ENCODE results near the gene OR2H1.

Gene OR2H1

DNA sequence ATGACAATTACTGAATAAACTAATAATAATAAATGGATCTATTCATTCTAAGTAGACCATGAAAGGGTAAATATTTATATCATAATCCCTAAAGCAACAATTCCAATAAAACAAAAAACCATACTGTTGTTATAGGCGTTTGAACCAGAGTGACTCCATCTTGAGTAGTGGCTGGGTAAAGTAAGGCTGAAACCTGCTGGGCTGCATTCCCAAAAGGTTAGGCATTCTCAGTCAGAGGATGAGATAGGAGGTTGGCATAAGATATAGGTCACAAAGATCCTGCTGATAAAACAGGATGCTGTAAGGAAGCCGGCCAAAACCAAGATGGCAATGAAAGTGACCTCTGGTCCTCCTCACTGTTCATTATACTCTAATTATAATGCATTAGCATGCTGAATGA is 8.3 kb downstream of the OR2H1 start:
- no peak overlapping the region for H3K4me3 ChIP-seq (ENCODE audit: low read length, poor library complexity, severe bottlenecking)
- no peak overlapping the region for H3K9ac ChIP-seq (ENCODE audit: low read depth, low read length, poor library complexity, severe bottlenecking)
- H3K4me2 ChIP-seq (ENCODE audit: low read depth, low read length, poor library complexity, severe bottlenecking): no peak overlapping the region
- H3K27me3 ChIP-seq (ENCODE audit: insufficient read depth, low read length, poor library complexity, severe bottlenecking): no peaks in the 10 kb centered on the region
- H3K9me3 ChIP-seq (ENCODE audit: insufficient read depth, low read depth, low read length): no peaks in the 10 kb centered on the region
- TF ChIP-seq CTCF (conservative IDR thresholded peaks at IDR 0.05; ENCODE audit: low read length) (no peak), EZH2phosphoT487 (IDR thresholded peaks at IDR 0.05; ENCODE audit: borderline replicate concordance) (no peak)
- no peaks in the 10 kb centered on the region for H3K36me3 ChIP-seq (ENCODE audit: insufficient read depth, low read length)
- H3F3A ChIP-seq (ENCODE audit: low read depth): no peaks in the 10 kb centered on the region
- H3K79me2 ChIP-seq (ENCODE audit: insufficient read depth, low read length): no peaks in the 10 kb centered on the region
- H4K20me1 ChIP-seq (ENCODE audit: insufficient read depth, low read length, poor library complexity, severe bottlenecking): no peaks in the 10 kb centered on the region
- peaks cover 38% of the 10 kb centered on the region for H3K4me1 ChIP-seq (ENCODE audit: insufficient read depth, low read length, poor library complexity, severe bottlenecking)
- H3K9me2 ChIP-seq (replicated peaks; ENCODE audit: low read depth, low read length): no peaks in the 10 kb centered on the region
- no peak overlapping the region for H2AFZ ChIP-seq (ENCODE audit: low read length)

DNA sequence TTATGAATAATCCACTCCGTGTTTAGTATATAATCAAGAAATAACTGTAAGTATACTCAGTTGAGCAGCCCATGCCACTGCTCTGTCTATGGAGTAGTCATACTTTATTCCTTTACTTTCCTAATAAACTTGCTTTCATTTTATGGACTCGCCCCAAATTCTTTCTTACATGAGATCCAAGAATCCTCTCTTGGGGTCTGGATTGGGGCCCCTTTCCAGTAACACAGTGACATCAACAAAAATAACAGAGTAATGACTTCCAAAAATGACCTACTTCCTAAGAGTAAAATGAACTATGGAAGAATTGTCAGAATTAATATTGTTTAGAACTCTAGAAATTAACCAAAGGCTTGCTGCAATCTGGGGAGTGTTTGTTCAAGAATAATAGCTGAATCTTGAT is 8.8 kb downstream of the OR2H1 start:
- H3K27me3 ChIP-seq (ENCODE audit: insufficient read depth, low read length, poor library complexity, severe bottlenecking): no peaks in the 10 kb centered on the region
- H4K20me1 ChIP-seq (ENCODE audit: insufficient read depth, low read length, poor library complexity, severe bottlenecking): no peaks in the 10 kb centered on the region
- H3K4me3 ChIP-seq (ENCODE audit: low read length, poor library complexity, severe bottlenecking): no peak overlapping the region
- peak overlapping the region; percentile 41; the same call in 1 of the 2 replicates for H2AFZ ChIP-seq (ENCODE audit: low read length)
- H3K9me3 ChIP-seq (ENCODE audit: insufficient read depth, low read depth, low read length): no peaks in the 10 kb centered on the region
- H3K4me2 ChIP-seq (ENCODE audit: low read depth, low read length, poor library complexity, severe bottlenecking): peak overlapping the region; percentile 29
- H3K9me2 ChIP-seq (replicated peaks; ENCODE audit: low read depth, low read length): no peaks in the 10 kb centered on the region
- H3K79me2 ChIP-seq (ENCODE audit: insufficient read depth, low read length): no peaks in the 10 kb centered on the region
- no peaks in the 10 kb centered on the region for H3F3A ChIP-seq (ENCODE audit: low read depth)
- peaks cover 38% of the 10 kb centered on the region for H3K4me1 ChIP-seq (ENCODE audit: insufficient read depth, low read length, poor library complexity, severe bottlenecking)
- no peaks in the 10 kb centered on the region for H3K36me3 ChIP-seq (ENCODE audit: insufficient read depth, low read length)
- TF ChIP-seq CTCF (conservative IDR thresholded peaks at IDR 0.05; ENCODE audit: low read length): no peak
- no peak for TF ChIP-seq EZH2phosphoT487 (IDR thresholded peaks at IDR 0.05; ENCODE audit: borderline replicate concordance)
- no peak overlapping the region for H3K9ac ChIP-seq (ENCODE audit: low read depth, low read length, poor library complexity, severe bottlenecking)

- H3K27me3 ChIP-seq (ENCODE audit: insufficient read depth, low read length, poor library complexity, severe bottlenecking): no peaks in the 10 kb centered on the region
- H3F3A ChIP-seq (ENCODE audit: low read depth): no peaks in the 10 kb centered on the region
- peak overlapping the region; percentile 41; the same call in 1 of the 2 replicates for H2AFZ ChIP-seq (ENCODE audit: low read length)
- peaks cover 36% of the 10 kb centered on the region for H3K4me1 ChIP-seq (ENCODE audit: insufficient read depth, low read length, poor library complexity, severe bottlenecking)
- no peak overlapping the region for H3K9ac ChIP-seq (ENCODE audit: low read depth, low read length, poor library complexity, severe bottlenecking)
- no peaks in the 10 kb centered on the region for H4K20me1 ChIP-seq (ENCODE audit: insufficient read depth, low read length, poor library complexity, severe bottlenecking)
- H3K36me3 ChIP-seq (ENCODE audit: insufficient read depth, low read length): no peaks in the 10 kb centered on the region
- H3K79me2 ChIP-seq (ENCODE audit: insufficient read depth, low read length): no peaks in the 10 kb centered on the region
- H3K4me3 ChIP-seq (ENCODE audit: low read length, poor library complexity, severe bottlenecking): no peak overlapping the region
- no peaks in the 10 kb centered on the region for H3K9me3 ChIP-seq (ENCODE audit: insufficient read depth, low read depth, low read length)
- no peaks in the 10 kb centered on the region for H3K9me2 ChIP-seq (replicated peaks; ENCODE audit: low read depth, low read length)
- peak overlapping the region; percentile 29 for H3K4me2 ChIP-seq (ENCODE audit: low read depth, low read length, poor library complexity, severe bottlenecking)
- TF ChIP-seq EZH2phosphoT487 (IDR thresholded peaks at IDR 0.05; ENCODE audit: borderline replicate concordance) (no peak), CTCF (conservative IDR thresholded peaks at IDR 0.05; ENCODE audit: low read length) (no peak)
These were observed 9.3 kb downstream of the OR2H1 start for GRCh38 chr6:29466241-29466640.
